IMR-90 (cell line): ENCODE measurements around the gene RCN2. TPM values are rescaled to one million over a fixed set of nuclear protein-coding genes. Genes with fewer than 3 reads are reported as not detected.

Experiments
- ATAC-seq: fragments of 200-7000 bp; cut with Tn5 transposase; 2 replicates; pipeline ENCODE4 v1.9.1; 2020; ENCODE audit warnings: low read depth, mild to moderate bottlenecking, moderate library complexity
- BruUV-seq: library from RNA; stranded (reverse); fragments of 400-500 nt; replicated peaks from 2 replicates; lab custom pipeline; 2021; lab: Mats Ljungman, UMichigan
- CTCF ChIA-PET: fragments of 300-600 bp; formaldehyde crosslinking; extraction: SDS; loops from one replicate; lab custom pipeline; 2021; ENCODE audit warnings: antibody characterized with exemption; lab: Yijun Ruan, JAX
- POLR2A ChIA-PET: fragments of 300-600 bp; sonication (Branson Sonifier 250); formaldehyde crosslinking; loops from one replicate; lab custom pipeline; 2022; ENCODE audit warnings: antibody characterized with exemption; ENCODE audit not compliant: unreplicated experiment; lab: Charles Lee
- DNase-seq: peaks from one replicate; pipeline ENCODE4 v3.0.0; 2013
- H2AFZ ChIP-seq: replicated peaks from 2 replicates; pipeline ENCODE3; 2013; ENCODE audit warnings: low read length, mild to moderate bottlenecking; ENCODE audit not compliant: poor library complexity
- H2AK5ac ChIP-seq: 2 replicates; pipeline ENCODE4 v1.6.1; 2013; ENCODE audit warnings: low read depth, low read length, inconsistent platforms
- H2AK9ac ChIP-seq: replicated peaks from 2 replicates; pipeline ENCODE3; 2013; ENCODE audit warnings: mild to moderate bottlenecking, low read depth, low read length, moderate library complexity; ENCODE audit not compliant: poor library complexity
- H2BK120ac ChIP-seq: 2 replicates; pipeline ENCODE4 v1.6.1; 2013; ENCODE audit warnings: low read depth, low read length, inconsistent platforms
- H2BK15ac ChIP-seq: 3 replicates; pipeline ENCODE4 v1.6.1; 2013; ENCODE audit warnings: low read depth, low read length, inconsistent platforms
- H2BK20ac ChIP-seq: 2 replicates; pipeline ENCODE4 v1.6.1; 2013; ENCODE audit warnings: low read depth, mild to moderate bottlenecking, inconsistent platforms, low read length, moderate library complexity
- H2BK5ac ChIP-seq: 2 replicates; pipeline ENCODE4 v1.6.1; 2013; ENCODE audit warnings: mild to moderate bottlenecking, low read depth, low read length, inconsistent platforms; ENCODE audit not compliant: poor library complexity, severe bottlenecking
- H3K14ac ChIP-seq: replicated peaks from 2 replicates; pipeline ENCODE4 v1.6.1; 2013; ENCODE audit warnings: low read depth, low read length, inconsistent platforms
- H3K18ac ChIP-seq: 2 replicates; pipeline ENCODE4 v1.6.1; 2013; ENCODE audit warnings: low read depth, low read length, control low read depth
- H3K23ac ChIP-seq: 2 replicates; pipeline ENCODE4 v1.6.1; 2013; ENCODE audit warnings: low read depth, low read length, inconsistent platforms
- H3K27ac ChIP-seq: 2 replicates; pipeline ENCODE4 v1.5.1; 2013; ENCODE audit warnings: mild to moderate bottlenecking, control low read depth, low read length; ENCODE audit not compliant: insufficient read depth
- H3K27me3 ChIP-seq: 2 replicates; pipeline ENCODE4 v1.6.1; 2013; ENCODE audit warnings: low read length; ENCODE audit not compliant: control insufficient read depth, insufficient read depth
- H3K36me3 ChIP-seq: 2 replicates; pipeline ENCODE4 v1.6.1; 2013; ENCODE audit warnings: low read length, mixed read lengths; ENCODE audit not compliant: control insufficient read depth, insufficient read depth
- H3K4ac ChIP-seq: 2 replicates; pipeline ENCODE4 v1.6.1; 2013; ENCODE audit warnings: low read depth, low read length, inconsistent platforms
- H3K4me1 ChIP-seq: 2 replicates; pipeline ENCODE4 v1.6.1; 2013; ENCODE audit warnings: low read length, mixed read lengths; ENCODE audit not compliant: control insufficient read depth, insufficient read depth
- H3K4me2 ChIP-seq: 2 replicates; pipeline ENCODE4 v1.6.1; 2013; ENCODE audit warnings: low read depth, mild to moderate bottlenecking, control low read depth, low read length, moderate library complexity
- H3K4me3 ChIP-seq: 2 replicates; pipeline ENCODE4 v1.5.1; 2013; ENCODE audit warnings: low read depth, mild to moderate bottlenecking, control low read depth, low read length, moderate library complexity; ENCODE audit not compliant: insufficient read depth
- H3K56ac ChIP-seq: 2 replicates; pipeline ENCODE4 v1.6.1; 2013; ENCODE audit warnings: low read length, inconsistent platforms; ENCODE audit not compliant: insufficient read depth; ENCODE audit errors: extremely low read depth
- H3K79me1 ChIP-seq, 2 experiments: 2 replicates each; pipeline ENCODE4 v1.6.1; 2013; ENCODE audit warnings: low read length in 2 of 2, inconsistent platforms in 1 of 2, low read depth in 1 of 2
- H3K9ac ChIP-seq: 2 replicates; pipeline ENCODE4 v1.6.1; 2013; ENCODE audit warnings: low read depth, low read length, control low read depth
- H3K9me1 ChIP-seq: 2 replicates; pipeline ENCODE4 v1.6.1; 2013; ENCODE audit warnings: low read length, inconsistent platforms; ENCODE audit not compliant: insufficient read depth
- H3K9me3 ChIP-seq: 2 replicates; pipeline ENCODE4 v1.6.1; 2013; ENCODE audit warnings: low read length; ENCODE audit not compliant: control insufficient read depth, insufficient read depth
- H4K20me1 ChIP-seq: 2 replicates; pipeline ENCODE4 v1.6.1; 2013; ENCODE audit warnings: low read length, inconsistent platforms; ENCODE audit not compliant: insufficient read depth
- H4K5ac ChIP-seq: 2 replicates; pipeline ENCODE4 v1.6.1; 2013; ENCODE audit warnings: mild to moderate bottlenecking, low read depth, low read length, control low read depth
- H4K8ac ChIP-seq, 2 experiments: 2 replicates each; pipeline ENCODE4 v1.6.1; 2013; ENCODE audit warnings: low read depth in 2 of 2, low read length in 2 of 2, control low read depth in 1 of 2, inconsistent platforms in 1 of 2
- H4K91ac ChIP-seq: 2 replicates; pipeline ENCODE4 v1.6.1; 2013; ENCODE audit warnings: low read depth, low read length, inconsistent platforms; ENCODE audit not compliant: insufficient read depth
- BHLHE40 ChIP-seq: fragments of 150-350 bp; IDR thresholded peaks from 2 replicates; pipeline ENCODE4 v1.6.1; 2016; ENCODE audit warnings: mild to moderate bottlenecking, low read depth, low read length
- CEBPB ChIP-seq: IDR thresholded peaks from 2 replicates; pipeline ENCODE4 v1.6.1; 2012; ENCODE audit warnings: low read depth, low read length, improper control_type of control experiment
- CHD1 ChIP-seq: IDR thresholded peaks from 2 replicates; pipeline ENCODE4 v1.6.1; 2012; ENCODE audit warnings: low read depth, low read length, improper control_type of control experiment
- ELK1 ChIP-seq: fragments of 150-350 bp; IDR thresholded peaks from 2 replicates; pipeline ENCODE4 v1.6.1; 2016; ENCODE audit warnings: low read depth, mild to moderate bottlenecking, low read length, moderate library complexity, borderline replicate concordance
- FOS ChIP-seq: fragments of 150-350 bp; IDR thresholded peaks from 2 replicates; pipeline ENCODE4 v1.6.1; 2016; ENCODE audit warnings: low read depth, low read length
- MAZ ChIP-seq: IDR thresholded peaks from 2 replicates; pipeline ENCODE4 v1.6.1; 2012; ENCODE audit warnings: low read depth, mild to moderate bottlenecking, low read length, improper control_type of control experiment, moderate library complexity, borderline replicate concordance
- NFE2L2 ChIP-seq: fragments of 150-350 bp; IDR thresholded peaks from 2 replicates; pipeline ENCODE4 v1.6.1; 2016; ENCODE audit warnings: low read depth, mild to moderate bottlenecking, low read length
- POLR2A ChIP-seq: IDR thresholded peaks from 2 replicates; pipeline ENCODE4 v1.6.1; 2012; ENCODE audit warnings: mild to moderate bottlenecking, low read depth, low read length
- USF2 ChIP-seq: fragments of 150-350 bp; IDR thresholded peaks from 2 replicates; pipeline ENCODE4 v1.6.1; 2017; ENCODE audit warnings: mild to moderate bottlenecking, antibody characterized with exemption, low read length, low read depth
- WGBS, 2 experiments: methylation state at CpG; one replicate each; pipeline versions ENCODE4 v1.1.5 to v1.1.7; 2013; ENCODE audit warnings: missing lambda C conversion rate in 2 of 2; ENCODE audit not compliant: insufficient read length in 1 of 2; ENCODE audit errors: extremely low coverage in 2 of 2; 5-methylcytosine and 5-hydroxymethylcytosine counted together
- dilution Hi-C: fragments of 300-500 bp; cut with HindIII; formaldehyde crosslinking; loops from one replicate; pipeline ENCODE4 v1.14.3; 2018; ENCODE audit warnings: low sequenced_read_pairs; ENCODE audit not compliant: unreplicated experiment
- in situ Hi-C: fragments of 300-500 bp; cut with MboI; formaldehyde crosslinking; loops from 3 replicates; pipeline ENCODE4 v1.14.3; 2019; ENCODE audit warnings: low sequenced_read_pairs, inconsistent platforms, mixed read lengths
- intact Hi-C: fragments of 100-400 bp; cut with micrococcal nuclease; formaldehyde crosslinking; loops from 2 replicates; pipeline ENCODE4 v1.10.0; 2022
- polyA plus RNA-seq, 3 experiments: library from polyadenylated mRNA; depleted of rRNA; stranded (reverse); fragments of >200 nt; gene quantifications; 2 replicates each; pipeline ENCODE4 v1.2.3, GENCODE V29; 2012; ENCODE audit warnings: low replicate concordance in 1 of 3
- total RNA-seq: library from RNA; depleted of rRNA; stranded (reverse); fragments of >200 nt; gene quantifications from 2 replicates; pipeline ENCODE4 v1.2.3, GENCODE V29; 2012

The RCN2 gene
- total and polyA plus RNA-seq, 2 of the 4 experiments (the other 2 are of a cell fraction): 12.0 to 56.5 TPM

DNA sequence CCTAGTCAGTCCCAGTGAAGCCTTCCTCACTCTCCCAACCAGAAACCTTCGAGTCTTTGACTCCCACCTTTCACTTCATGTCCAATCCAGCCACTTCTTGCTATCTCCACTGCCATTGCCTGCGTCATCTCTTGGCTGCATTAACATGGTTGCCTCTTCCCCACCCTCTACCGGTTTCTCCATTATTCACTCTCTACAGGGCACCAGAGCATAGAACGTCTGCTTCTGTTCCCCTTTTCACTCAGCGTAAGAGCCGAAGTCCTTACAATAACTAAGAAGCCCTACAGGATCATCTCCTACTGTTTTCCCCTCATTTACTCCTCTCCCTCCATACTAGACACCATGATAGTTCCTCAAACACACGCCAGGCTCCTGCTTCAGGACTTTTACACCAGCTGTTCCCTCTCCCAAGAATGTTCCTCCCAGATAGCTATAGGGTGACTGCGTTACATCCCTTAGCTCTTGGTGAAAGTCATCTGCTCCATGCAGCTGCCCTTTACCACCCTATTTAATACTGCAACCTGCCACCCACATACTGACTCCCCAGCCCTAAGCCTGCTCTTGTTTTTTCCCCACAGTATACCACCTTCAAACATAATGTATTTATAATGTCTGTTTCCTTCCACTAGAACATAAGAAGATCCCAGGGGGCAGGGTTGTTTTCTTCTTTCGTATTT, 30.9 kb downstream of the RCN2 start:
- Histone ChIP-seq H2AK9ac (no peak overlapping the region), H2AK5ac (no peak overlapping the region), H4K20me1 (no peaks in the 10 kb centered on the region), H2AFZ (no peak overlapping the region), H2BK5ac (no peak overlapping the region), H3K23ac (no peak overlapping the region), H4K91ac (no peak overlapping the region), H3K4ac (no peak overlapping the region), H3K9me1 (no peaks in the 10 kb centered on the region), H4K8ac (no peak overlapping the region), H4K5ac (no peak overlapping the region), H2BK15ac (no peak overlapping the region), H2BK20ac (no peak overlapping the region), H3K4me1 (no peaks in the 10 kb centered on the region), H3K9me3 (no peaks in the 10 kb centered on the region), H3K18ac (no peak overlapping the region), H3K27ac (no peak overlapping the region), H3K4me2 (no peak overlapping the region), H3K79me1 (no peaks in the 10 kb centered on the region), H3K27me3 (peaks cover 39% of the 10 kb centered on the region), H3K9ac (no peak overlapping the region), H2BK120ac (no peak overlapping the region), H3K4me3 (no peak overlapping the region), H3K14ac (no peak overlapping the region), H3K56ac (no peak overlapping the region), H3K36me3 (no peaks in the 10 kb centered on the region)
- BruUV-seq: no TSS peak
- ChIA-PET POLR2A (no interaction called here), CTCF (no interaction called here)
- TF ChIP-seq CEBPB: no peak
- TF ChIP-seq ELK1: no peak
- no peak for TF ChIP-seq NFE2L2
- TF ChIP-seq POLR2A: no peak
- TF ChIP-seq FOS: no peak
- no peak for TF ChIP-seq CHD1
- TF ChIP-seq USF2: no peak
- TF ChIP-seq MAZ: no peak
- no peak for TF ChIP-seq BHLHE40
- intact Hi-C loops: no loop called here
- in situ Hi-C loops: no loop called here
- ATAC-seq (no peak), DNase-seq (no peak)
- WGBS, 2 experiments: 78% methylated on average over 6 of the region's 9 CpGs; no CpG with 5 or more reads in 1 of the 2 experiments
- dilution Hi-C loops: no loop called here
